HEK293 (cell line): ENCODE data around the gene TBC1D17.
A peak's percentile ranks its signal among the peaks of the same experiment; 100 is the strongest.

Experiments
- EGR2 ChIP-seq: fragments of 450-650 bp; formaldehyde crosslinking; IDR thresholded peaks from 2 replicates; pipeline ENCODE4 v1.5.1; 2016; ENCODE audit warnings: low read depth, missing biosample characterization, missing genetic modification characterization
- ELK4 ChIP-seq: IDR thresholded peaks from 2 replicates; pipeline ENCODE4 v1.6.1; 2011; ENCODE audit warnings: mild to moderate bottlenecking, low read depth, low read length, borderline replicate concordance
- GFI1B ChIP-seq: fragments of 450-650 bp; formaldehyde crosslinking; IDR thresholded peaks from 2 replicates; pipeline ENCODE4 v1.5.1; 2016; ENCODE audit warnings: missing biosample characterization, missing genetic modification characterization
- GLIS2 ChIP-seq: fragments of 450-650 bp; formaldehyde crosslinking; IDR thresholded peaks from 2 replicates; pipeline ENCODE4 v1.5.1; 2016; ENCODE audit warnings: missing biosample characterization, missing genetic modification characterization
- HIC1 ChIP-seq: fragments of 450-650 bp; formaldehyde crosslinking; IDR thresholded peaks from 2 replicates; pipeline ENCODE4 v1.5.1; 2016; ENCODE audit warnings: missing biosample characterization, missing genetic modification characterization
- KLF7 ChIP-seq: fragments of 450-650 bp; formaldehyde crosslinking; IDR thresholded peaks from 2 replicates; pipeline ENCODE4 v1.5.1; 2016; ENCODE audit warnings: missing biosample characterization, missing genetic modification characterization, borderline replicate concordance
- RBAK ChIP-seq: fragments of 450-650 bp; formaldehyde crosslinking; IDR thresholded peaks from 2 replicates; pipeline ENCODE4 v1.5.1; 2016; ENCODE audit warnings: missing biosample characterization, missing genetic modification characterization
- SETDB1 ChIP-seq: IDR thresholded peaks from one replicate; pipeline ENCODE4 v1.6.1; 2017; ENCODE audit warnings: mild to moderate bottlenecking, low read length, moderate library complexity, mixed read lengths; ENCODE audit not compliant: insufficient read length
- SP3 ChIP-seq: fragments of 450-650 bp; formaldehyde crosslinking; IDR thresholded peaks from 2 replicates; pipeline ENCODE4 v1.5.1; 2016; ENCODE audit warnings: missing biosample characterization, missing genetic modification characterization
- ZBTB26 ChIP-seq: fragments of 450-650 bp; formaldehyde crosslinking; optimal IDR thresholded peaks from 2 replicates; pipeline ENCODE3; 2016; ENCODE audit warnings: missing biosample characterization, mild to moderate bottlenecking, missing genetic modification characterization
- ZEB2 ChIP-seq: fragments of 450-650 bp; formaldehyde crosslinking; IDR thresholded peaks from 2 replicates; pipeline ENCODE4 v1.5.1; 2016; ENCODE audit warnings: missing biosample characterization, missing genetic modification characterization
- ZFP3 ChIP-seq: fragments of 450-650 bp; formaldehyde crosslinking; IDR thresholded peaks from 2 replicates; pipeline ENCODE4 v1.5.1; 2016; ENCODE audit warnings: low read depth, missing biosample characterization, missing genetic modification characterization
- ZNF169 ChIP-seq: fragments of 450-650 bp; formaldehyde crosslinking; IDR thresholded peaks from 2 replicates; pipeline ENCODE4 v1.5.1; 2016; ENCODE audit warnings: missing biosample characterization, missing genetic modification characterization
- ZNF174 ChIP-seq: fragments of 450-650 bp; formaldehyde crosslinking; IDR thresholded peaks from 2 replicates; pipeline ENCODE4 v1.5.0; 2017; ENCODE audit warnings: missing biosample characterization, mild to moderate bottlenecking, missing genetic modification characterization
- ZNF221 ChIP-seq: fragments of 450-650 bp; formaldehyde crosslinking; IDR thresholded peaks from 2 replicates; pipeline ENCODE4 v1.5.1; 2017; ENCODE audit warnings: missing biosample characterization, missing genetic modification characterization, borderline replicate concordance
- ZNF37A ChIP-seq: fragments of 450-650 bp; IDR thresholded peaks from 2 replicates; pipeline ENCODE4 v1.5.1; 2018; ENCODE audit warnings: missing biosample characterization, missing genetic modification characterization
- ZNF529 ChIP-seq: fragments of 450-650 bp; formaldehyde crosslinking; IDR thresholded peaks from 2 replicates; pipeline ENCODE4 v1.5.1; 2017; ENCODE audit warnings: missing genetic modification characterization, missing biosample characterization; ENCODE audit not compliant: insufficient replicate concordance
- ZNF623 ChIP-seq: fragments of 450-650 bp; formaldehyde crosslinking; IDR thresholded peaks from 2 replicates; pipeline ENCODE4 v1.5.1; 2016; ENCODE audit warnings: missing biosample characterization, missing genetic modification characterization
- ZNF658 ChIP-seq: fragments of 450-650 bp; formaldehyde crosslinking; IDR thresholded peaks from 2 replicates; pipeline ENCODE4; 2016; ENCODE audit warnings: missing biosample characterization, missing genetic modification characterization
- ZNF76 ChIP-seq: fragments of 450-650 bp; formaldehyde crosslinking; IDR thresholded peaks from 2 replicates; pipeline ENCODE4; 2016; ENCODE audit warnings: low read depth, missing biosample characterization, missing genetic modification characterization, borderline replicate concordance
- ZSCAN23 ChIP-seq: fragments of 450-650 bp; formaldehyde crosslinking; IDR thresholded peaks from 2 replicates; pipeline ENCODE4 v1.5.1; 2016; ENCODE audit warnings: missing biosample characterization, missing genetic modification characterization
- TF ChIP-seq, protein P1 (sequence below): fragments of 450-650 bp; formaldehyde crosslinking; conservative IDR thresholded peaks from 2 replicates; pipeline ENCODE4 v1.5.1; 2016; ENCODE audit warnings: low read depth, missing biosample characterization, missing genetic modification characterization
- TF ChIP-seq, protein P2 (sequence below): fragments of 450-650 bp; formaldehyde crosslinking; IDR thresholded peaks from 2 replicates; pipeline ENCODE4 v1.5.1; 2016; ENCODE audit warnings: missing biosample characterization, missing genetic modification characterization, borderline replicate concordance

TBC1D17 gene

GRCh38 chr19:49858088-49858985 is 19.2 kb upstream of the TBC1D17 start (continued):
- TF ChIP-seq, protein P1, sequence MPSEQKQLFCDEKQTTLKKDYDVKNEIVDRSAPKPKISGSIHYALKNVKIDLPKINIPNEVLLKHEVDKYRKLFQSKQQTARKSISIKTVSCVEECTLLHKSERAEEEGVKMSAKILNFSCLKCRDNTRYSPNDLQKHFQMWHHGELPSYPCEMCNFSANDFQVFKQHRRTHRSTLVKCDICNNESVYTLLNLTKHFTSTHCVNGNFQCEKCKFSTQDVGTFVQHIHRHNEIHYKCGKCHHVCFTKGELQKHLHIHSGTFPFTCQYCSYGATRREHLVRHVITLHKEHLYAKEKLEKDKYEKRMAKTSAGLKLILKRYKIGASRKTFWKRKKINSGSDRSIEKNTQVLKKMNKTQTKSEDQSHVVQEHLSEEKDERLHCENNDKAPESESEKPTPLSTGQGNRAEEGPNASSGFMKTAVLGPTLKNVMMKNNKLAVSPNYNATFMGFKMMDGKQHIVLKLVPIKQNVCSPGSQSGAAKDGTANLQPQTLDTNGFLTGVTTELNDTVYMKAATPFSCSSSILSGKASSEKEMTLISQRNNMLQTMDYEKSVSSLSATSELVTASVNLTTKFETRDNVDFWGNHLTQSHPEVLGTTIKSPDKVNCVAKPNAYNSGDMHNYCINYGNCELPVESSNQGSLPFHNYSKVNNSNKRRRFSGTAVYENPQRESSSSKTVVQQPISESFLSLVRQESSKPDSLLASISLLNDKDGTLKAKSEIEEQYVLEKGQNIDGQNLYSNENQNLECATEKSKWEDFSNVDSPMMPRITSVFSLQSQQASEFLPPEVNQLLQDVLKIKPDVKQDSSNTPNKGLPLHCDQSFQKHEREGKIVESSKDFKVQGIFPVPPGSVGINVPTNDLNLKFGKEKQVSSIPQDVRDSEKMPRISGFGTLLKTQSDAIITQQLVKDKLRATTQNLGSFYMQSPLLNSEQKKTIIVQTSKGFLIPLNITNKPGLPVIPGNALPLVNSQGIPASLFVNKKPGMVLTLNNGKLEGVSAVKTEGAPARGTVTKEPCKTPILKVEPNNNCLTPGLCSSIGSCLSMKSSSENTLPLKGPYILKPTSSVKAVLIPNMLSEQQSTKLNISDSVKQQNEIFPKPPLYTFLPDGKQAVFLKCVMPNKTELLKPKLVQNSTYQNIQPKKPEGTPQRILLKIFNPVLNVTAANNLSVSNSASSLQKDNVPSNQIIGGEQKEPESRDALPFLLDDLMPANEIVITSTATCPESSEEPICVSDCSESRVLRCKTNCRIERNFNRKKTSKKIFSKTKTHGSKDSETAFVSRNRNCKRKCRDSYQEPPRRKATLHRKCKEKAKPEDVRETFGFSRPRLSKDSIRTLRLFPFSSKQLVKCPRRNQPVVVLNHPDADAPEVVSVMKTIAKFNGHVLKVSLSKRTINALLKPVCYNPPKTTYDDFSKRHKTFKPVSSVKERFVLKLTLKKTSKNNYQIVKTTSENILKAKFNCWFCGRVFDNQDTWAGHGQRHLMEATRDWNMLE (tag by site-specific recombination): no peak
- TF ChIP-seq SP3 (tag by site-specific recombination) (no peak), SETDB1 (no peak), ZFP3 (tag by site-specific recombination) (no peak), ZEB2 (tag by site-specific recombination) (no peak), ZNF623 (tag by site-specific recombination) (no peak), GFI1B (tag by site-specific recombination) (no peak), ZNF169 (no peak), HIC1 (peak; percentile 62; the same call in 1 of the 2 replicates), ZNF174 (no peak), ZBTB26 (tag by site-specific recombination) (no peak), ZNF658 (tag by site-specific recombination) (no peak), ZNF76 (tag by site-specific recombination) (no peak), RBAK (no peak), GLIS2 (tag by site-specific recombination) (peak; percentile 69), ZNF529 (tag by site-specific recombination) (no peak), ZSCAN23 (tag by site-specific recombination) (no peak), ZNF221 (tag by site-specific recombination) (no peak), ZNF37A (tag by site-specific recombination) (no peak), ELK4 (no peak), EGR2 (peak; percentile 77), KLF7 (peak; percentile 50; the same call in 1 of the 2 replicates)
- TF ChIP-seq, protein P2, sequence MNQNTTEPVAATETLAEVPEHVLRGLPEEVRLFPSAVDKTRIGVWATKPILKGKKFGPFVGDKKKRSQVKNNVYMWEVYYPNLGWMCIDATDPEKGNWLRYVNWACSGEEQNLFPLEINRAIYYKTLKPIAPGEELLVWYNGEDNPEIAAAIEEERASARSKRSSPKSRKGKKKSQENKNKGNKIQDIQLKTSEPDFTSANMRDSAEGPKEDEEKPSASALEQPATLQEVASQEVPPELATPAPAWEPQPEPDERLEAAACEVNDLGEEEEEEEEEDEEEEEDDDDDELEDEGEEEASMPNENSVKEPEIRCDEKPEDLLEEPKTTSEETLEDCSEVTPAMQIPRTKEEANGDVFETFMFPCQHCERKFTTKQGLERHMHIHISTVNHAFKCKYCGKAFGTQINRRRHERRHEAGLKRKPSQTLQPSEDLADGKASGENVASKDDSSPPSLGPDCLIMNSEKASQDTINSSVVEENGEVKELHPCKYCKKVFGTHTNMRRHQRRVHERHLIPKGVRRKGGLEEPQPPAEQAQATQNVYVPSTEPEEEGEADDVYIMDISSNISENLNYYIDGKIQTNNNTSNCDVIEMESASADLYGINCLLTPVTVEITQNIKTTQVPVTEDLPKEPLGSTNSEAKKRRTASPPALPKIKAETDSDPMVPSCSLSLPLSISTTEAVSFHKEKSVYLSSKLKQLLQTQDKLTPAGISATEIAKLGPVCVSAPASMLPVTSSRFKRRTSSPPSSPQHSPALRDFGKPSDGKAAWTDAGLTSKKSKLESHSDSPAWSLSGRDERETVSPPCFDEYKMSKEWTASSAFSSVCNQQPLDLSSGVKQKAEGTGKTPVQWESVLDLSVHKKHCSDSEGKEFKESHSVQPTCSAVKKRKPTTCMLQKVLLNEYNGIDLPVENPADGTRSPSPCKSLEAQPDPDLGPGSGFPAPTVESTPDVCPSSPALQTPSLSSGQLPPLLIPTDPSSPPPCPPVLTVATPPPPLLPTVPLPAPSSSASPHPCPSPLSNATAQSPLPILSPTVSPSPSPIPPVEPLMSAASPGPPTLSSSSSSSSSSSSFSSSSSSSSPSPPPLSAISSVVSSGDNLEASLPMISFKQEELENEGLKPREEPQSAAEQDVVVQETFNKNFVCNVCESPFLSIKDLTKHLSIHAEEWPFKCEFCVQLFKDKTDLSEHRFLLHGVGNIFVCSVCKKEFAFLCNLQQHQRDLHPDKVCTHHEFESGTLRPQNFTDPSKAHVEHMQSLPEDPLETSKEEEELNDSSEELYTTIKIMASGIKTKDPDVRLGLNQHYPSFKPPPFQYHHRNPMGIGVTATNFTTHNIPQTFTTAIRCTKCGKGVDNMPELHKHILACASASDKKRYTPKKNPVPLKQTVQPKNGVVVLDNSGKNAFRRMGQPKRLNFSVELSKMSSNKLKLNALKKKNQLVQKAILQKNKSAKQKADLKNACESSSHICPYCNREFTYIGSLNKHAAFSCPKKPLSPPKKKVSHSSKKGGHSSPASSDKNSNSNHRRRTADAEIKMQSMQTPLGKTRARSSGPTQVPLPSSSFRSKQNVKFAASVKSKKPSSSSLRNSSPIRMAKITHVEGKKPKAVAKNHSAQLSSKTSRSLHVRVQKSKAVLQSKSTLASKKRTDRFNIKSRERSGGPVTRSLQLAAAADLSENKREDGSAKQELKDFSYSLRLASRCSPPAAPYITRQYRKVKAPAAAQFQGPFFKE (tag by site-specific recombination): no peak
